ENCODE results near the gene SASH3. TPM values are rescaled to one million over a fixed set of nuclear protein-coding genes. Genes with fewer than 3 reads are reported as not detected.

SASH3 gene
- total and polyA plus RNA-seq, 8 donors: 0.58 to 12.1 (median 3.5) TPM; not detected in 1

GRCh38 chrX:129768586-129769466 is 10.9 kb upstream of the SASH3 start:
- TF ChIP-seq EP300 (IDR thresholded peaks at IDR 0.05) (no peak), CTCF (IDR thresholded peaks at IDR 0.05) (no peak), POLR2A (IDR thresholded peaks at IDR 0.05) (no peak), POLR2AphosphoS5 (IDR thresholded peaks at IDR 0.05) (no peak)
- no peaks in the 10 kb centered on the region for H3K36me3 ChIP-seq
- no peak overlapping the region for H3K4me3 ChIP-seq
- H3K9me3 ChIP-seq: no peaks in the 10 kb centered on the region
- H3K27ac ChIP-seq: peak overlapping the region in 1 of 5 donors; percentile 31
- intact Hi-C loops (cut with DNase I; ENCODE audit: low total_unique reads): no loop called here
- no peak for DNase-seq
- WGBS, 5 donors: 65 to 94% (median 81%) methylated on average over 6 to 8 of the region's 8 CpGs
- no peaks in the 10 kb centered on the region for H3K4me1 ChIP-seq
- no peaks in the 10 kb centered on the region for H3K27me3 ChIP-seq

- DNase-seq: peak in 1 of 2 donors; percentile 69
- Histone ChIP-seq H3K9me3 (no peaks in the 10 kb centered on the region), H3K27me3 (no peaks in the 10 kb centered on the region), H3K4me1 (no peaks in the 10 kb centered on the region), H3K27ac (peak overlapping the region in 1 of 5 donors; percentile 31), H3K4me3 (no peak overlapping the region), H3K36me3 (no peaks in the 10 kb centered on the region)
- WGBS, 5 donors: 44 to 62% (median 59%) methylated on average over 6 to 9 of the region's 9 CpGs
- intact Hi-C loops (cut with DNase I; ENCODE audit: low total_unique reads): no loop called here
- no peak for TF ChIP-seq EP300 (IDR thresholded peaks at IDR 0.05)
- TF ChIP-seq CTCF (IDR thresholded peaks at IDR 0.05): no peak
- no peak for TF ChIP-seq POLR2A (IDR thresholded peaks at IDR 0.05)
- no peak for TF ChIP-seq POLR2AphosphoS5 (IDR thresholded peaks at IDR 0.05)
Measured at GRCh38 chrX:129769467-129770154, 10.1 kb upstream of the SASH3 start.

GRCh38 chrX:129771266-129771995 is 8.3 kb upstream of the SASH3 start:
- Histone ChIP-seq H3K4me1 (peaks cover 0 to 2% (median 0%) of the 10 kb centered on the region in 4 donors), H3K27ac (peak overlapping the region in 1 of 5 donors; percentile 8), H3K27me3 (no peaks in the 10 kb centered on the region), H3K4me3 (no peak overlapping the region), H3K36me3 (no peaks in the 10 kb centered on the region), H3K9me3 (no peaks in the 10 kb centered on the region)
- WGBS, 5 donors: 73 to 84% (median 78%) methylated on average over 14 of the region's 14 CpGs
- intact Hi-C loops (cut with DNase I; ENCODE audit: low total_unique reads): no loop called here
- DNase-seq: no peak
- TF ChIP-seq EP300 (IDR thresholded peaks at IDR 0.05) (no peak), CTCF (IDR thresholded peaks at IDR 0.05) (no peak), POLR2A (IDR thresholded peaks at IDR 0.05) (no peak), POLR2AphosphoS5 (IDR thresholded peaks at IDR 0.05) (no peak)

Measured in stomach (tissue), 9 donors.